ENCODE results near the gene ST8SIA6. TPM values are rescaled to one million over a fixed set of nuclear protein-coding genes. Genes with fewer than 3 reads are reported as not detected.

The ST8SIA6 gene
- total RNA-seq, 1 experiment from 2014 or later: 0.19 TPM

- H3K9me3 Mint-ChIP-seq (ENCODE audit: unreplicated experiment): no peaks in the 10 kb centered on the region
- H3K27me3 Mint-ChIP-seq (ENCODE audit: insufficient read depth, unreplicated experiment): no peaks in the 10 kb centered on the region
- TF ChIP-seq CTCF (IDR thresholded peaks at IDR 0.05; ENCODE audit: unreplicated experiment): no peak
- H3K36me3 Mint-ChIP-seq (ENCODE audit: insufficient read depth, unreplicated experiment): peaks cover 6% of the 10 kb centered on the region
- peaks cover 13% of the 10 kb centered on the region for H3K4me1 Mint-ChIP-seq (ENCODE audit: insufficient read depth, unreplicated experiment)
- no TSS peak for BruUV-seq (replicated peaks)
- H3K4me3 Mint-ChIP-seq (ENCODE audit: unreplicated experiment): no peak overlapping the region
- H3K27ac Mint-ChIP-seq (ENCODE audit: low read depth, unreplicated experiment): no peak overlapping the region
- POLR2A ChIA-PET: no interaction called here
- intact Hi-C loops (cut with micrococcal nuclease): no loop called here
- CTCF ChIA-PET: interaction anchor here (0.6 to 7.2 kb wide), 2 partner anchors 20 to 138 kb away, joined by 3 to 94 read pairs; no protein-coding TSS in a partner anchor
- no peak for DNase-seq (ENCODE audit: unreplicated experiment)
Measured at GRCh38 chr10:17427201-17427600, 27.2 kb downstream of the ST8SIA6 start.

GRCh38 chr10:17426263-17426750 is 28.1 kb downstream of the ST8SIA6 start:
- intact Hi-C loops (cut with micrococcal nuclease): no loop called here
- no peak for TF ChIP-seq CTCF (IDR thresholded peaks at IDR 0.05; ENCODE audit: unreplicated experiment)
- Mint-ChIP-seq H3K9me3 (ENCODE audit: unreplicated experiment) (no peaks in the 10 kb centered on the region), H3K27me3 (ENCODE audit: insufficient read depth, unreplicated experiment) (no peaks in the 10 kb centered on the region), H3K27ac (ENCODE audit: low read depth, unreplicated experiment) (no peak overlapping the region), H3K4me1 (ENCODE audit: insufficient read depth, unreplicated experiment) (peaks cover 13% of the 10 kb centered on the region), H3K36me3 (ENCODE audit: insufficient read depth, unreplicated experiment) (no peaks in the 10 kb centered on the region), H3K4me3 (ENCODE audit: unreplicated experiment) (no peak overlapping the region)
- CTCF ChIA-PET: interaction anchor here (0.6 to 1.1 kb wide), 2 partner anchors 21 to 137 kb away, joined by 3 to 5 read pairs; no protein-coding TSS in a partner anchor
- POLR2A ChIA-PET: no interaction called here
- no TSS peak for BruUV-seq (replicated peaks)
- DNase-seq (ENCODE audit: unreplicated experiment): no peak

- POLR2A ChIA-PET: no interaction called here
- Mint-ChIP-seq H3K9me3 (ENCODE audit: unreplicated experiment) (no peaks in the 10 kb centered on the region), H3K4me1 (ENCODE audit: insufficient read depth, unreplicated experiment) (peaks cover 11% of the 10 kb centered on the region)
Measured at GRCh38 chr10:17425584-17426262, 28.7 kb downstream of the ST8SIA6 start.

More at GRCh38 chr10:17425584-17426262, 28.7 kb downstream of the ST8SIA6 start:
- Mint-ChIP-seq H3K4me3 (ENCODE audit: unreplicated experiment) (no peak overlapping the region), H3K27ac (ENCODE audit: low read depth, unreplicated experiment) (no peak overlapping the region), H3K27me3 (ENCODE audit: insufficient read depth, unreplicated experiment) (no peaks in the 10 kb centered on the region), H3K36me3 (ENCODE audit: insufficient read depth, unreplicated experiment) (no peaks in the 10 kb centered on the region)
- intact Hi-C loops (cut with micrococcal nuclease): no loop called here
- DNase-seq (ENCODE audit: unreplicated experiment): no peak
- no peak for TF ChIP-seq CTCF (IDR thresholded peaks at IDR 0.05; ENCODE audit: unreplicated experiment)
- no TSS peak for BruUV-seq (replicated peaks)
- CTCF ChIA-PET: interaction anchor here (1.1 kb wide), 1 partner anchor 136 kb away, joined by 5 read pairs; no protein-coding TSS in a partner anchor
